Naive thymus-derived CD4-positive, alpha-beta T cell (primary cell): ENCODE data around the gene GRIPAP1. TPM values are rescaled to one million over a fixed set of nuclear protein-coding genes. Genes with fewer than 3 reads are reported as not detected.
"Not testable (repeated sequence)": the region's sequence is repeated elsewhere in the genome, so short reads cannot be mapped to it uniquely, and the experiment has no call there.

Experiments used
- ATAC-seq: fragments of 150-1000 bp; cut with Tn5 transposase; 2 replicates; pipeline ENCODE4 v1.10.0; 2021; ENCODE audit warnings: mild to moderate bottlenecking, moderate library complexity
- CTCF ChIA-PET: fragments of 350-600 bp; sonication (Branson Sonifier 250); formaldehyde crosslinking; loops from one replicate; lab custom pipeline; 2021; ENCODE audit warnings: antibody characterized with exemption; lab: Charles Lee
- POLR2A ChIA-PET: fragments of 350-600 bp; sonication (Branson Sonifier 250); formaldehyde crosslinking; loops from one replicate; lab custom pipeline; 2021; ENCODE audit warnings: antibody characterized with exemption, inconsistent platforms; lab: Charles Lee
- DNase-seq, 9 donors: peaks; one replicate each; pipeline versions ENCODE4 v3.0.0 to v3.0.0-alpha.2; 2020 to 2022; ENCODE audit warnings: mixed read lengths in 1 of 9
- H3K27ac ChIP-seq: one replicate; pipeline ENCODE4 v1.7.0; 2013; ENCODE audit warnings: mild to moderate bottlenecking, low read depth, low read length, moderate library complexity
- H3K27me3 ChIP-seq, 2 donors: one replicate each; pipeline ENCODE4 v1.7.0; 2013; ENCODE audit warnings: low read length in 2 of 2, mild to moderate bottlenecking in 2 of 2, moderate library complexity in 2 of 2; ENCODE audit not compliant: control insufficient read depth in 2 of 2, insufficient read depth in 2 of 2
- H3K36me3 ChIP-seq, 3 experiments: 1 replicate in 2 of 3; 2 replicates in 1 of 3; pipeline ENCODE4 v1.7.0; 2013; ENCODE audit warnings: low read length in 3 of 3, mild to moderate bottlenecking in 3 of 3, moderate library complexity in 1 of 3; ENCODE audit not compliant: insufficient read depth in 3 of 3, control insufficient read depth in 2 of 3
- H3K4me1 ChIP-seq, 2 donors: one replicate each; pipeline ENCODE4 v1.7.0; 2013; ENCODE audit warnings: low read length in 2 of 2, mild to moderate bottlenecking in 2 of 2, moderate library complexity in 1 of 2; ENCODE audit not compliant: control insufficient read depth in 2 of 2, insufficient read depth in 2 of 2
- H3K4me3 ChIP-seq: 2 replicates; pipeline ENCODE4 v1.7.0; 2013; ENCODE audit warnings: mild to moderate bottlenecking, low read length
- H3K9me3 ChIP-seq, 3 experiments: 1 replicate in 2 of 3; 2 replicates in 1 of 3; pipeline ENCODE4 v1.7.0; 2013; ENCODE audit warnings: low read length in 3 of 3; ENCODE audit not compliant: control insufficient read depth in 2 of 3
- H3K27ac Mint-ChIP-seq, 9 donors: one replicate each; pipeline ENCODE4 v1.8.0; 2020 to 2022; ENCODE audit warnings: mixed read lengths in 9 of 9, mild to moderate bottlenecking in 8 of 9, moderate library complexity in 5 of 9, inconsistent platforms in 2 of 9
- H3K27me3 Mint-ChIP-seq, 5 donors: one replicate each; pipeline ENCODE4 v1.8.0; 2021 to 2022; ENCODE audit warnings: mixed read lengths in 5 of 5, mild to moderate bottlenecking in 1 of 5
- H3K36me3 Mint-ChIP-seq, 5 donors: one replicate each; pipeline ENCODE4 v1.8.0; 2020 to 2022; ENCODE audit warnings: mixed read lengths in 5 of 5, mild to moderate bottlenecking in 3 of 5, inconsistent platforms in 1 of 5
- H3K4me1 Mint-ChIP-seq, 7 donors: one replicate each; pipeline ENCODE4 v1.8.0; 2020 to 2022; ENCODE audit warnings: mixed read lengths in 7 of 7, mild to moderate bottlenecking in 3 of 7, inconsistent platforms in 1 of 7
- H3K4me3 Mint-ChIP-seq, 10 donors: one replicate each; pipeline ENCODE4 v1.8.0; 2020 to 2022; ENCODE audit warnings: mild to moderate bottlenecking in 10 of 10, mixed read lengths in 10 of 10, moderate library complexity in 6 of 10, inconsistent platforms in 2 of 10
- H3K9me3 Mint-ChIP-seq, 11 donors: one replicate each; pipeline ENCODE4 v1.8.0; 2020 to 2022; ENCODE audit warnings: mixed read lengths in 11 of 11, mild to moderate bottlenecking in 4 of 11, inconsistent platforms in 1 of 11, moderate library complexity in 1 of 11
- intact Hi-C, 2 donors: fragments of 100-400 bp; cut with micrococcal nuclease; formaldehyde crosslinking; loops; one replicate each; pipeline ENCODE4 v1.15.1; 2023
- polyA plus RNA-seq, 2 donors: library from polyadenylated mRNA; unstranded; fragments of 300-500 nt; fragmentation: Illumina TruSeq; gene quantifications; one replicate each; pipeline ENCODE4 v1.2.3, GENCODE V29; 2021
- total RNA-seq, 6 experiments: library from RNA in 5 of 6; stranded (reverse) in 5 of 6; gene quantifications; 1 replicate in 5 of 6; 2 replicates in 1 of 6; pipeline ENCODE4 v1.2.3 and lab custom pipeline; 2021 to 2026

GRIPAP1 gene
- total and polyA plus RNA-seq, 7 experiments from 2014 or later = 13.6 to 108 (median 103) TPM

DNA sequence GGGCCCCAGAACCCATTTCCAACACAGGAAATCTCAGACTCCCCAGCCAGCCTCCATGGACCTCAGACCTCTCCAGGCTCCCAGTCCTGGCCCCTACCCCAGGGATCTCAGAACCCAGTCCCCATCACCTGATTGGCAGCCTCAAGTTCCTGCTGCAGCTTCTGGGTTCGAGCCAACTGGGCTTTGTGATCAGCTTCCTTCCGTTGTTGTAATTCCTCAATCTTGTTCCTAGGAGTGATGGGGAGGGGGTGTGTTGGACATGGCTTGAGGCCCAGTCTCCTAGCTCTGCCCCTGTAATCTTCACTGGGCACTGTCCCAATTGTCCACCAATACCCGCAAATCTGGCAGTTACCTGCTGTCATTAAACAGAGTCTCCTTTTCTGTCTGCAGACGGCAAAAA lies 12.6 kb downstream of the GRIPAP1 start:
- intact Hi-C loops = no loop called here
- no peak overlapping the region for H3K4me3 Mint-ChIP-seq
- Histone ChIP-seq H3K27ac (no peak overlapping the region), H3K27me3 (no peaks in the 10 kb centered on the region), H3K36me3 (peaks cover 0 to 53% (median 3%) of the 10 kb centered on the region in 3 experiments), H3K9me3 (no peaks in the 10 kb centered on the region), H3K4me1 (no peaks in the 10 kb centered on the region), H3K4me3 (no peak overlapping the region)
- ATAC-seq = no peak
- CTCF ChIA-PET = interaction anchor here (1.4 kb wide), 1 partner anchor 341 kb away, joined by 3 read pairs; no protein-coding TSS in a partner anchor
- no peaks in the 10 kb centered on the region for H3K27me3 Mint-ChIP-seq
- POLR2A ChIA-PET = interaction anchor here (0.6 kb wide), 1 partner anchor 72 kb away, joined by 3 read pairs; no protein-coding TSS in a partner anchor
- H3K27ac Mint-ChIP-seq = peak overlapping the region in 2 of 9 donors; percentile 15 to 85
- no peak for DNase-seq
- peaks cover 0 to 14% (median 8%) of the 10 kb centered on the region in 5 donors for H3K36me3 Mint-ChIP-seq
- H3K9me3 Mint-ChIP-seq = no peaks in the 10 kb centered on the region
- H3K4me1 Mint-ChIP-seq = peaks cover 0 to 3% (median 0%) of the 10 kb centered on the region in 7 donors

- Histone ChIP-seq H3K27ac (no peak overlapping the region), H3K27me3 (no peaks in the 10 kb centered on the region), H3K4me3 (no peak overlapping the region), H3K9me3 (no peaks in the 10 kb centered on the region), H3K36me3 (peaks cover 0 to 52% (median 0%) of the 10 kb centered on the region in 3 experiments), H3K4me1 (no peaks in the 10 kb centered on the region)
- peaks cover 0 to 27% (median 15%) of the 10 kb centered on the region in 5 donors for H3K36me3 Mint-ChIP-seq
- H3K27ac Mint-ChIP-seq = peak overlapping the region in 1 of 9 donors; percentile 12
- POLR2A ChIA-PET = no interaction called here
- no peaks in the 10 kb centered on the region for H3K27me3 Mint-ChIP-seq
- CTCF ChIA-PET = no interaction called here
- ATAC-seq = no peak
- no peak for DNase-seq
- H3K4me3 Mint-ChIP-seq = no peak overlapping the region
- peaks cover 0 to 5% (median 0%) of the 10 kb centered on the region in 7 donors for H3K4me1 Mint-ChIP-seq
- intact Hi-C loops = no loop called here
- peaks cover 0 to 2% (median 0%) of the 10 kb centered on the region in 11 donors for H3K9me3 Mint-ChIP-seq
Observed at GRCh38 chrX:48983896-48984295, 18.2 kb downstream of the GRIPAP1 start.

DNA sequence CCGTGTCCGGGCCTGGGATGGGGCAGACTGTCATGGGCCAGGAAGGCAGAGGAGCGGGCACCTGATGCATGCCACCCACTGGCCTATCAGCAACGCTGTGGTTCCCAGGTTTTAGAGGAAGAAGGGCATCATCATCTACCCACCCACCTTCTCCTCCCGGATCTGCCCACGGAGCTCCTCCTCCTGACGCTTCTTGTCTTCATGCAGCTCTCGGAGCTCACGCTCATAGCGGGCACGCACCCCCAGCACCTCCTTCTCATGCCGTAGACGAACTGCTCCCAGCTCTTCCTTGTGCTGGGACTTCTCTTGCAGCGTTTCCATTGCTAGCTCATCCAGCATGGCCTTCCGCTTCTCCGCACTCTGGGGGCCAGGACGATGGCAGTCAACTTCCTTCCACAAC lies 19.0 kb downstream of the GRIPAP1 start:
- H3K9me3 ChIP-seq = no peaks in the 10 kb centered on the region
- no peaks in the 10 kb centered on the region for H3K27me3 ChIP-seq
- no peak for DNase-seq
- Mint-ChIP-seq H3K27me3 (no peaks in the 10 kb centered on the region), H3K4me3 (no peak overlapping the region), H3K27ac (peak overlapping the region in 1 of 9 donors; percentile 60), H3K9me3 (peaks cover 0 to 2% (median 0%) of the 10 kb centered on the region in 11 donors), H3K4me1 (peaks cover 0 to 5% (median 0%) of the 10 kb centered on the region in 7 donors), H3K36me3 (peaks cover 3 to 27% (median 15%) of the 10 kb centered on the region in 5 donors)
- ATAC-seq = no peak
- CTCF ChIA-PET = no interaction called here
- H3K36me3 ChIP-seq = peaks cover 0 to 48% (median 0%) of the 10 kb centered on the region in 3 experiments
- no peak overlapping the region for H3K27ac ChIP-seq
- intact Hi-C loops = no loop called here
- POLR2A ChIA-PET = no interaction called here
- no peaks in the 10 kb centered on the region for H3K4me1 ChIP-seq
- no peak overlapping the region for H3K4me3 ChIP-seq

DNA sequence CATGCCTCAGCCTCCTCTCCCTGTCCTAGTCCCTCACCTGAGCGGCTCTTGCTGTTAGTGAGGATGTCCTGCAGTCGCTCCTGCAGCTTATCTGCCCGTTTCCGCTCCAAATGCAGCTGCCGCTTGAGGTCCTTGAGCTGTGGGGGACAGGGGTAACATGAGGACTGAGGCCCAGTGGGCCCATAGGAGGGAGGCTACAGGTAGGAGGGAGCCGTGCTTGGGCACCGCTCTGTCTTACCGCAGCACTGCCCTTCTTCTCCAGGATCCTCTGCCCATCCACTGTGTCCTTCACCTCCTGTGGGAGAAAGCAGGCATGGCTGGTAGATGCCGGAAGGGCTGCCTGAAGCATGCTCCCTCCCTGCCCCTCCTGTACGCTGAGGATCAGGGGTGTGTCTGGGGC lies 20.9 kb downstream of the GRIPAP1 start:
- Mint-ChIP-seq H3K4me3 (no peak overlapping the region), H3K27ac (no peak overlapping the region), H3K36me3 (peaks cover 6 to 27% (median 15%) of the 10 kb centered on the region in 5 donors), H3K4me1 (peaks cover 0 to 5% (median 0%) of the 10 kb centered on the region in 7 donors), H3K9me3 (peaks cover 0 to 2% (median 0%) of the 10 kb centered on the region in 11 donors), H3K27me3 (no peaks in the 10 kb centered on the region)
- CTCF ChIA-PET = no interaction called here
- Histone ChIP-seq H3K4me3 (no peak overlapping the region), H3K27ac (no peak overlapping the region), H3K9me3 (no peaks in the 10 kb centered on the region), H3K4me1 (no peaks in the 10 kb centered on the region), H3K27me3 (no peaks in the 10 kb centered on the region), H3K36me3 (peaks cover 0 to 55% (median 0%) of the 10 kb centered on the region in 3 experiments)
- POLR2A ChIA-PET = no interaction called here
- DNase-seq (no peak), ATAC-seq (no peak)
- intact Hi-C loops = no loop called here

GRCh38 chrX:48980341-48980740 lies 21.7 kb downstream of the GRIPAP1 start:
- peaks cover 6 to 28% (median 17%) of the 10 kb centered on the region in 5 donors for H3K36me3 Mint-ChIP-seq
- H3K4me3 ChIP-seq, H3K4me1 ChIP-seq, H3K4me3 Mint-ChIP-seq, H3K27me3 ChIP-seq, H3K27ac ChIP-seq, DNase-seq, CTCF ChIA-PET, H3K9me3 Mint-ChIP-seq, H3K4me1 Mint-ChIP-seq, intact Hi-C loops, H3K27me3 Mint-ChIP-seq, ATAC-seq, H3K9me3 ChIP-seq: not testable (repeated sequence)
- POLR2A ChIA-PET = interaction anchor here (0.6 kb wide), 1 partner anchor 325 kb away, joined by 3 read pairs; no protein-coding TSS in a partner anchor
- H3K36me3 ChIP-seq = peaks cover 0 to 62% (median 0%) of the 10 kb centered on the region in 3 experiments
- peak overlapping the region in 1 of 9 donors; percentile 56 for H3K27ac Mint-ChIP-seq

DNA sequence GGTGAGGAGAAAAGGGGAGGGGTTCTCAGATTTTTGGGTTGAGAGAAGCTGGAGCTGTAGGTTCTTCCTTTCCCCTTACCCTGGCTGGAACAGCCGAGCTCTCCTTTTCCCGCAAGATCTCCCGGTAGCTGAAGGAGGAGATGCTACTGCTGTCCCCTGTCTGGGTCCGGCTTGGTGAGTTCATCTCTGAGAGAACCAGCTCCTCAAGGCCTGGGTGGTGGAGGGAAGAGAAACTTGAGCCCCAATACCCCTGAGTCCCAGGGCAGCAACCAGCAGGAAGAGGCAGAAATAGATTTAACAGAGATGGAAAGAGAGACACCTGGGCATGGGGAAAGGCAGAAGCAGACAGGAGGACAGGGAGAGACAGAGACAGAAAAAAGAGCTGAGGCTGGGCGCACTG lies 23.8 kb downstream of the GRIPAP1 start:
- Histone ChIP-seq H3K9me3 (no peaks in the 10 kb centered on the region), H3K4me3 (no peak overlapping the region), H3K27me3 (no peaks in the 10 kb centered on the region), H3K4me1 (no peaks in the 10 kb centered on the region), H3K27ac (no peak overlapping the region), H3K36me3 (peaks cover 0 to 59% (median 0%) of the 10 kb centered on the region in 3 experiments)
- Mint-ChIP-seq H3K27me3 (no peaks in the 10 kb centered on the region), H3K36me3 (peaks cover 11 to 28% (median 22%) of the 10 kb centered on the region in 5 donors), H3K4me1 (peaks cover 0 to 6% (median 2%) of the 10 kb centered on the region in 7 donors), H3K9me3 (peaks cover 0 to 2% (median 0%) of the 10 kb centered on the region in 11 donors), H3K4me3 (no peak overlapping the region), H3K27ac (no peak overlapping the region)
- intact Hi-C loops = loop anchor here in 1 of 2 donors (10.0 kb wide), 1 partner anchor 127 kb away; no protein-coding TSS in a partner anchor
- no peak for ATAC-seq
- POLR2A ChIA-PET = interaction anchor here (0.6 kb wide), 1 partner anchor 14 kb away, joined by 3 read pairs; no protein-coding TSS in a partner anchor
- no peak for DNase-seq
- CTCF ChIA-PET = no interaction called here
